GM18520 (cell line): ENCODE results near the gene SPATA32.
A peak's percentile ranks its signal among the peaks of the same experiment; 100 is the strongest.
"Not testable (repeated sequence)": the region's sequence is repeated elsewhere in the genome, so short reads cannot be mapped to it uniquely, and the experiment has no call there.

Experiments
- ATAC-seq: cut with Tn5 transposase; IDR thresholded peaks from one replicate; pipeline ENCODE4 v1.9.1; 2021; ENCODE audit not compliant: unreplicated experiment

SPATA32 gene, protein sequence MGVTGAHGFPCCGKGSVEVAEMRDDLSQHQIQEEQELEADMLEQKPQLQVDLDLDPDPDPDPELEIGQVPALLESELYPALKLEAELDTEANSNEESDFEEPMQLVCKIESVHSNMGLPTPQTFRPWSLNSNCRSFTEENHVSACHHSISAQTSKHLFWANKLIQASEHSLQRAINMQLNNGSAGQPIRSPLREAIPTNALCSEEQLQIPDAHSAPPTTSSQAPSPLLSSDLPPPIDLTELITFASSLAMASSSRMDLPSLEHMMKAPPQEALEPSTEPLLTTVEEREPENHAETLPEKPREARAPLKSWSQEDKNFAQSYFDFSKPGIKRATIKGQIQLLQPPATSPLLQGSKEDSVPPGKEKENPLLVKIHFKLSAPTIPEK

GRCh38 chr17:45261577-45262515 is at the start of gene SPATA32:
SPATA32 (minus strand) TSS chr17:45262094; CDS start chr17:45262016, 78 bp downstream.
- ATAC-seq, result no peak

- ATAC-seq, result no peak
These were observed 49.5 kb upstream of the SPATA32 start for GRCh38 chr17:45311401-45311759.

DNA sequence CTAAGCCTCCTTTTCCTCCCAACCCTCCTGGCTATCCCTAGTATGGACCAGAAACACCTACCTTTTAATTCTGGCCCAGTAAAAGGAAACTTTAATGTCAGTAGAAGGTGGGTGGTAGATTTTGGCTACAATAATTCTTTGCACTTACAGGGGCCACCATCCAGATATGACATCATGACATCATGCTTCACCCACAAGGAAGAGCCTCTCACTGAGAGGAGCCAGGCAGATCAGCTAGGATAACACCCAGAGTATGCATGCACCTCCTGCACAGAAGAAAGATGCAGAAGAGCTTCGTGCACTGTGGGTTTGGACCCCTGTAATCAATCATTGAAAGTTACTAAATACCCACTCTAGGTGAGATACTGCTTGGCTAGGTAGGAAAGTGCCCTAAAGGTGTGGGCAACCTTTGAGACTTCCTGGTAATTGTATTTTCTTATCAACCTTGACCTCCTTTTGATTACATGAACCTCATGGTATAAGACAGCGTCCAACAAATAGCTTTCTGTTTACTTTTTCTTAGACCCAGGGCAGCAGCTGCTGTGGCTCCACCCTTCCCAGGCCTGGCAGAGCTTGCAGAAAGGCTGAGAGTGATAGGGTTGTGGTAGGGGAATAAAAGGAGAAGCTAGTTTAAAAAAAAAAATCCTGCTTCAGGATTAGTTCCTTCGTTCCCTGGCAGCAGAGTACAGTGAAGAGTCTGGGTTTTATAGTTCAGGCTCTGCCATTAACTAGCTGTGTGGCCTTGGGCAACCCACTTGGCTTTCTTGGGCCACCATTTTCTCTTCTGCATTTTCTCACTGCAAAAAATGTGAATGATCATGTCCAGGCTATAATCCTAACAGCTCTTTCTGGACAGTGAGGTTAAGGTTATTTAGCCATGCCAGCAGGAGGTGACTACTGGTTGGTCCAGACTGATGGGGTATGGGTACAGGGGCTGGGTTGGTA is 48.8 kb upstream of the SPATA32 start:
- ATAC-seq, result no peak

DNA sequence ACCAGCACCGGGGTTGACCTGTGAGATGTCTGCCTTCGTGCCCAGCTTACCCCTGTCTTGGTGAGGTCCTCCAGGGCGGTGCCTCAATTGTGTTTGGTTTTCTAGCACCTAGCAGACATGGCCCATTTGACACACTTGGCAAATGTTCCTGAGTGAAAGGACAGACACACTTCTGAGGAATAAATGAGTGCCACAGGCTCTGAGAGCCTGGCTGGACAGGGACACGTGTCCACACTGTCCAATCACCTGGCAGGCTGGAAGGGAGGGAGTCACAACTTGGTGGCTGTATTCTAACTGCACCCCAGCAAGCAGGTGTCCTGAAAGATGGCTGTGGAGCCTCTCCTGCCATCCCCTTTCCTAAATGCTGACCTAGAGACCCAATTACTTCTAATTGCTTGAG is 47.5 kb upstream of the SPATA32 start:
- no peak for ATAC-seq

- ATAC-seq, result no peak
These were observed 46.9 kb upstream of the SPATA32 start for GRCh38 chr17:45308840-45309239.

DNA sequence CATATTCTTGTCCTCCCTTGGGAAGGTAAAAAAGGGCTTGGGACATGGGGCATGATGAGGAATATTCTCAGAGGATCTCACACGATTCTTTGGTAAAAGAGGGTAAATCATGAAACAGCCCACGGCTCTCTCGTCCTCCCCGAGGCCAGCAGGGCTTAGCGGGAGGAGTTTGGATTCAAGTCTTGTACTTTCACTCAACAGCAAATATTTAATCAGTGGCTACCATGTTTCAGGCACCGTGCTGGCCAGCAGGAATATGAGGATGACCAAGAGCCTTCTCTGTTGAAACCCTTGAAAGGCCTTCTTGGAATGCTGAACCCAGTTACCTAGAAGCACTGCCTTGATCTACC is 46.1 kb upstream of the SPATA32 start:
- ATAC-seq, result no peak

- no peak for ATAC-seq
These were observed 45.6 kb upstream of the SPATA32 start for GRCh38 chr17:45307290-45308015.

GRCh38 chr17:45306623-45307022 is 44.7 kb upstream of the SPATA32 start:
- ATAC-seq, result no peak

DNA sequence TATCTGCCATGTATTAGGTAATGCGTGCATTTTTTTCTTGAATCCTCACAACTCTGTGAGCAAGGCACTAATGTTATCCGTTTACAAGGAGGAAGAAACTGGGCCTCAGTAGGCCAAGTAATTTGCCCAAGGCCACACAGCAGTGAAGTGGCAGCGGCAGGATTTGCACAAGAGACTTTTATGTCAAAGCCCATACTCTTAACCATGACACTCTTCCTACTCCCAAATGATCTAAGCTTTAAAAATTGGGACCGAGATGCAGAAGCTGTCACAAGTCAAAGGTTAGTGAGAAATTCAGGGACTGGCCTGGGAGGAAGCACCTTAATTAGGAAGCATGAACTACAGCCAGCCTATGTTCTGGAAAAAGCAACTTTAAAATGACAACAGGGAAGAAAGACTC is 44.2 kb upstream of the SPATA32 start:
- no peak for ATAC-seq

- ATAC-seq, result no peak
These were observed 43.7 kb upstream of the SPATA32 start for GRCh38 chr17:45305530-45306087.

- ATAC-seq, result peak; percentile 38
These were observed 40.8 kb upstream of the SPATA32 start for GRCh38 chr17:45302649-45303173.

DNA sequence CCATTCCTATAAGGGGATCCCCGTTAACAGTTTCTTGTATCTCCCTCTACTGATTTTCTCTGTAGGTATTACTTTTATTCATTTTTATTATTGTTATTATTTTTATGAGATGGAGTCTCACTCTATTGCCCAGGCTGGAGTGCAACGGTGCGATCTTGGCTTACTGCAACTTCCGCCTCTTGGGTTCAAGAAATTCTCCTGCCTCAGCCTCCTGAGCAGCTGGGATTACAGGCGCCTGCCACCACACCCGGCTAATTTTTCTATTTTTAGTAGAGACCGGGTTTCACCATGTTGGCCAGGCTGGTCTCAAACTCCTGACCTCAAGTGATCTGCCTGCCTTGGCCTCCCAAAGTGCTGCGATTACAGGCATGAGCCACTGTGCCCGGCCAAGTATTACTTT is 40.3 kb upstream of the SPATA32 start:
- not testable (repeated sequence) for ATAC-seq

DNA sequence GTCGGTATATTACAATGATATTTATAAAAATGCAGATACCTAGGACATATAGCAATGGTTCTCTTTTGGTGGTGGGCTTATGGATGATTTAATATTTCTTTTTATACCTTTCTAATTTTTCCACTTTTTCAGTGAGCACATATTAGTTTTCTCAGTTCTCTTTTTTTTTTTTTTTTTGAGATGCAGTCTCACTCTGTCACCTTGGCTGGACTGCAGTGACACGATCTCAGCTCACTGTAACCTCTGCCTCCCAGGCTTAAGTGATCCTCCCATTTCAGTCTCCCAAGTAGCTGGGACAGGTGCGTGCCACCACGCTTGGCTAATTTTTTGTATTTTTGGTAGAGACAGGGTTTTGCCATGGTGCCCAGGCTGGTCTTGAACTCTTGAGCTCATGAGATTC is 39.8 kb upstream of the SPATA32 start:
- ATAC-seq, result no peak

DNA sequence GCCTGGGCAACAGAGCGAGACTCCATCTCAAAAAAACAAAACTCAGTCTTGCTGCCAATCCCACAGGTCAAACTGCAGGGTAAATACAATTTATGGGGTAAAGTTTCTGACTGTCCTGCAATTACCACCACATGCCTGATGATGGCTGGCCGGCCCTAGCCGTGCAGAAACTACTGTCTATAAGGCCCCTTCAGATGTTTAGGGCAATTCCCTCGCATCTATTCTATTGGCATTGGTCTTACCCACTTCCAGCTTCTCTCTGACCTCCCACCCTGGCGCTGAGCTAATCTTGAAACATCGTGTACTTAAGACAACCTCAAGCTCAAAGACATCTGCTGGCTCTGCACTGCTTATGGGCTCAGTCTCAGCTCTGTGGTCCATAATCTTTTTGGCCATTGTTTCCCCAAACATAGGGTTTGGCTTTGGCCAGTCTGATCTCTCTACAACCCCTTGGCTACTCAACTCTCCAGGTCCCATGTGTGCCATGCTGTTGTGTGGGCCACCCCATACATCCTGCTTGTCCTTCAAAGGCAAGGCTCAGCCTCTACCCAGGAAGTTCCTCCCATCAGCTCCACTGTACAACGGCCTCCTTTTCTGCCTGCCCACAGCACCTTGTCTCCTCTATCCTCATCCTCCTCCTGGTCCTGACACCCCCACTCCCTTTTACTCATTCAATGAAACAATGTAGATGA is 38.3 kb upstream of the SPATA32 start:
- no peak for ATAC-seq

GRCh38 chr17:45299361-45299760 is 37.5 kb upstream of the SPATA32 start:
- ATAC-seq, result no peak

- ATAC-seq, result no peak
These were observed 36.8 kb upstream of the SPATA32 start for GRCh38 chr17:45298546-45299285.

- ATAC-seq, result no peak
These were observed 34.9 kb upstream of the SPATA32 start for GRCh38 chr17:45296833-45297124.

- no peak for ATAC-seq
These were observed 34.3 kb upstream of the SPATA32 start for GRCh38 chr17:45296003-45296832.
